Erythroblast (primary cell): ENCODE measurements around the gene GSK3A.

ENCODE experiments used
- GATA1 ChIP-seq: IDR thresholded peaks from 2 replicates; pipeline ENCODE4 v1.6.1; 2011; ENCODE audit warnings: low read depth, mild to moderate bottlenecking, control low read depth, low read length, moderate library complexity
- POLR2A ChIP-seq: IDR thresholded peaks from 2 replicates; pipeline ENCODE4 v1.6.1; 2011; ENCODE audit warnings: mild to moderate bottlenecking, low read length

DNA sequence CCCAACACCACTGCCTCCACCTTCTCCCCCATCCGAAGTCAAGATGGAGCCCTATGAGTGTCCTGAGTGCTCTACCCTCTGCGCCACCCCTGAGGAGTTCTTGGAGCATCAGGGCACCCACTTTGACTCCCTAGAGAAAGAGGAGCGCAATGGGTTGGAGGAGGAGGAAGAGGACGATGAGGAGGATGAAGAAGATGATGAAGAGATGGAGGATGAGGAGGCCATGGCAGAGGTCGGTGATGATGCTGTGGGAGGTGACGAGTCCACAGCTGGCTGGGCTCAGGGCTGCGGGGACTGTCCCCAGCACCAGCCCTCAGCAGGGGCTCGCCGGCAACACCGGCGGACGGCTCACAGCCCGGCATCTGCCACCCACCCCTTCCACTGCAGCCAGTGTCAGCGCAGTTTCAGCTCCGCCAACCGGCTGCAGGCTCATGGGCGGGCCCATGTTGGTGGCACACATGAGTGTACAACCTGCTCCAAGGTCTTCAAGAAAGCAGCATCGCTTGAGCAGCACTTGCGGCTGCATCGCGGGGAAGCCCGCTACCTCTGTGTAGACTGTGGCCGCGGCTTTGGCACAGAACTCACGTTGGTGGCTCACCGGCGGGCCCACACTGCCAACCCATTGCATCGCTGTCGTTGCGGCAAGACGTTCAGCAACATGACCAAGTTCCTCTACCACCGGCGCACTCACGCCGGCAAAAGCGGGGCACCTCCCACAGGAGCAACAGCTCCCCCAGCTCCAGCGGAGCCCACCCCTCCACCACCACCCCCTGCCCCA lies 17.3 kb downstream of the GSK3A start:
- TF ChIP-seq POLR2A (no peak), GATA1 (no peak)
